SK-N-SH treated with all-trans-retinoic acid at 6 μM for 48 hours (cell line): ENCODE measurements around the gene NUDT9.

ENCODE experiments used
- BACH2 ChIP-seq: fragments of 250-450 bp; sonication (Bioruptor Pico); IDR thresholded peaks from 2 replicates; pipeline ENCODE4 v1.9.0; 2021; ENCODE audit warnings: mild to moderate bottlenecking, borderline replicate concordance
- CREB5 ChIP-seq: fragments of 250-450 bp; sonication (Bioruptor Pico); IDR thresholded peaks from 2 replicates; pipeline ENCODE4 v1.5.1; 2020; ENCODE audit warnings: low read depth, mild to moderate bottlenecking, moderate library complexity
- CSDC2 ChIP-seq: fragments of 250-450 bp; sonication (Bioruptor Pico); IDR thresholded peaks from 2 replicates; pipeline ENCODE4 v1.5.0; 2020; ENCODE audit warnings: mild to moderate bottlenecking, moderate library complexity
- CSRNP3 ChIP-seq: fragments of 250-450 bp; sonication (Bioruptor Pico); IDR thresholded peaks from 2 replicates; pipeline ENCODE4 v1.5.1; 2021; ENCODE audit warnings: mild to moderate bottlenecking, moderate library complexity
- ESRRG ChIP-seq: fragments of 250-450 bp; sonication (Bioruptor Pico); IDR thresholded peaks from 2 replicates; pipeline ENCODE4 v1.6.1; 2021; ENCODE audit warnings: mild to moderate bottlenecking
- GLIS3 ChIP-seq: fragments of 250-450 bp; sonication (Bioruptor Pico); IDR thresholded peaks from 2 replicates; pipeline ENCODE4 v1.5.0; 2020; ENCODE audit warnings: mild to moderate bottlenecking, moderate library complexity
- ISL1 ChIP-seq: fragments of 250-450 bp; sonication (Bioruptor Pico); IDR thresholded peaks from 2 replicates; pipeline ENCODE4 v2.1.2; 2022; ENCODE audit warnings: mild to moderate bottlenecking, moderate library complexity
- PATZ1 ChIP-seq: fragments of 250-450 bp; sonication (Bioruptor Pico); IDR thresholded peaks from 2 replicates; pipeline ENCODE4 v1.8.0; 2020; ENCODE audit warnings: mild to moderate bottlenecking, moderate library complexity, borderline replicate concordance
- POU6F1 ChIP-seq: fragments of 250-450 bp; sonication (Bioruptor Pico); IDR thresholded peaks from 2 replicates; pipeline ENCODE4 v1.8.0; 2021; ENCODE audit warnings: low read depth, mild to moderate bottlenecking, moderate library complexity, borderline replicate concordance
- RARB ChIP-seq: fragments of 250-450 bp; sonication (Bioruptor Pico); IDR thresholded peaks from 2 replicates; pipeline ENCODE4 v1.8.0; 2021; ENCODE audit warnings: mild to moderate bottlenecking, moderate library complexity
- TCF4 ChIP-seq: fragments of 250-450 bp; sonication (Bioruptor Pico); IDR thresholded peaks from 2 replicates; pipeline ENCODE4 v1.8.0; 2021; ENCODE audit warnings: mild to moderate bottlenecking, moderate library complexity, borderline replicate concordance
- TSHZ2 ChIP-seq: fragments of 250-450 bp; sonication (Bioruptor Pico); IDR thresholded peaks from 2 replicates; pipeline ENCODE4 v1.5.0; 2020; ENCODE audit warnings: mild to moderate bottlenecking, moderate library complexity
- ZFP30 ChIP-seq: fragments of 450-650 bp; formaldehyde crosslinking; IDR thresholded peaks from 2 replicates; pipeline ENCODE4 v1.5.0; 2022; ENCODE audit warnings: mild to moderate bottlenecking, moderate library complexity
- ZNF70 ChIP-seq: fragments of 450-650 bp; formaldehyde crosslinking; IDR thresholded peaks from 2 replicates; pipeline ENCODE4 v1.5.0; 2020; ENCODE audit warnings: mild to moderate bottlenecking, moderate library complexity

- TF ChIP-seq TCF4 (CRISPR knock-in tag) (peak; percentile 28; the same call in 1 of the 2 replicates), ISL1 (no peak), ZFP30 (CRISPR knock-in tag) (no peak), POU6F1 (CRISPR knock-in tag) (no peak), PATZ1 (CRISPR knock-in tag) (no peak), CSDC2 (no peak), CREB5 (CRISPR knock-in tag) (no peak), RARB (CRISPR knock-in tag) (no peak), ESRRG (no peak), ZNF70 (no peak), BACH2 (CRISPR knock-in tag) (no peak), GLIS3 (CRISPR knock-in tag) (no peak), CSRNP3 (CRISPR knock-in tag) (no peak), TSHZ2 (CRISPR knock-in tag) (peak; percentile 67; the same call in 1 of the 2 replicates)
Measured at GRCh38 chr4:87422104-87423052, at the start of gene NUDT9.
